Adrenal gland (tissue), 5 donors: ENCODE results near the gene ITPRID1.

Source experiments
- POLR2A ChIP-seq, 2 donors: fragments of 450-650 bp; IDR thresholded peaks; one replicate each; pipeline ENCODE4 v1.6.1; 2017; ENCODE audit warnings: antibody characterized with exemption in 2 of 2, mild to moderate bottlenecking in 2 of 2, moderate library complexity in 1 of 2
- TF ChIP-seq, protein P1 (sequence below), 6 experiments: fragments of 450-650 bp in 4 of 6; fragments of 200-600 bp in 2 of 6; sonication (generic) in 1 of 6; IDR thresholded peaks; 1 replicate in 5 of 6; 2 replicates in 1 of 6; pipeline versions ENCODE4 v1.5.1 to v1.8.0; 2016 to 2021; ENCODE audit warnings: antibody characterized with exemption in 6 of 6, mild to moderate bottlenecking in 2 of 6, moderate library complexity in 1 of 6
- donor health status: DM: no; HTN: no; CAD: no.

- TF ChIP-seq, protein P1, sequence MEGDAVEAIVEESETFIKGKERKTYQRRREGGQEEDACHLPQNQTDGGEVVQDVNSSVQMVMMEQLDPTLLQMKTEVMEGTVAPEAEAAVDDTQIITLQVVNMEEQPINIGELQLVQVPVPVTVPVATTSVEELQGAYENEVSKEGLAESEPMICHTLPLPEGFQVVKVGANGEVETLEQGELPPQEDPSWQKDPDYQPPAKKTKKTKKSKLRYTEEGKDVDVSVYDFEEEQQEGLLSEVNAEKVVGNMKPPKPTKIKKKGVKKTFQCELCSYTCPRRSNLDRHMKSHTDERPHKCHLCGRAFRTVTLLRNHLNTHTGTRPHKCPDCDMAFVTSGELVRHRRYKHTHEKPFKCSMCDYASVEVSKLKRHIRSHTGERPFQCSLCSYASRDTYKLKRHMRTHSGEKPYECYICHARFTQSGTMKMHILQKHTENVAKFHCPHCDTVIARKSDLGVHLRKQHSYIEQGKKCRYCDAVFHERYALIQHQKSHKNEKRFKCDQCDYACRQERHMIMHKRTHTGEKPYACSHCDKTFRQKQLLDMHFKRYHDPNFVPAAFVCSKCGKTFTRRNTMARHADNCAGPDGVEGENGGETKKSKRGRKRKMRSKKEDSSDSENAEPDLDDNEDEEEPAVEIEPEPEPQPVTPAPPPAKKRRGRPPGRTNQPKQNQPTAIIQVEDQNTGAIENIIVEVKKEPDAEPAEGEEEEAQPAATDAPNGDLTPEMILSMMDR (IDR thresholded peaks at IDR 0.05): no peak
- TF ChIP-seq POLR2A (IDR thresholded peaks at IDR 0.05): no peak
These were observed 49.6 kb downstream of the ITPRID1 start for GRCh38 chr7:31563522-31563921.
